GM10266 (cell line): ENCODE data around the gene MEI1.

Source experiments
- DNase-seq: peaks from one replicate; pipeline ENCODE4 v3.0.0; 2012; ENCODE audit errors: extremely low spot score
- CTCF ChIP-seq: IDR thresholded peaks from 2 replicates; pipeline ENCODE4 v1.5.1; 2012; ENCODE audit warnings: mild to moderate bottlenecking, low read depth; ENCODE audit not compliant: control insufficient read depth, insufficient read depth; ENCODE audit errors: missing control alignments

Gene MEI1

DNA sequence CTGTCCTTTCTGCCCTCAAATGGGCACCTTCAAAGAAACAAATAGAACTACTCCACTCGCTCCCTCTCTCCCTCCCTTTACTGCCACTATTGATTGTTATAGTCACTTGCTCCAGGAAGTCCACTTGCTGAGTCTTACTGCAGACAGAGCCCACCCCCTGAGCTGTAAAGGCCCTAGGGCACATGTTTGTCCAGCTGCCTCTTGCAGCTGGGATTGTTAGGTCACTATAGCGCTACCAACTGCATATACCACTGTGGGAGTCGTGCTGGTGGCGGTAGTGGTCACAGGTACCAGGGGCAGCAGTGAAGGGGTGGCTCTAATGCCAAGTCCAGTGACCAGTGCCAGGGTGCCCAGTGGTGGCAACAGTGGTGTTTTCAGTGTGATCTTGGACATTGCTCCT lies 129.2 kb downstream of the MEI1 start:
- no peak for DNase-seq
- TF ChIP-seq CTCF, result no peak

DNA sequence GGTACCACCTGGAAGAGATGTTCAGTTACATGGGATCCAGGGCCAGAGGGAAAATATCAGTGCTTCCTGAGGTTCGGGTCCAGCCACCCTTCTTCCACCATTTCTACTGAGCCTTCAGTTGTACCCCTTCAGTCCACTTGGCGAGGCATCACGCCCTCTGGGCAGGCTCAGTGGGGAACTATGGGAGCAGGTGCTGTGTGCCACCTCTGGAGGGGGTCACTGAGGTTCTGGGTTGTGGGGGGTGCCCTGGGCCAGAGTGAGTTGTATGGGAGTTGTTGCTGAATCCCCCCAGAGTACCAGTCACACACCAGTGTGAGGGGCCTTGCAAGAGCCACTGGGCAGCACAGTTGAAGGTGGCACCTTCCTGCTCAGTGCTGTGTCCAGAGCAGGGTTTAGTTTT lies 130.9 kb downstream of the MEI1 start:
- TF ChIP-seq CTCF, result no peak
- DNase-seq, result no peak

GRCh38 chr22:41831383-41831782 lies 132.1 kb downstream of the MEI1 start:
- TF ChIP-seq CTCF, result no peak
- DNase-seq, result no peak

DNA sequence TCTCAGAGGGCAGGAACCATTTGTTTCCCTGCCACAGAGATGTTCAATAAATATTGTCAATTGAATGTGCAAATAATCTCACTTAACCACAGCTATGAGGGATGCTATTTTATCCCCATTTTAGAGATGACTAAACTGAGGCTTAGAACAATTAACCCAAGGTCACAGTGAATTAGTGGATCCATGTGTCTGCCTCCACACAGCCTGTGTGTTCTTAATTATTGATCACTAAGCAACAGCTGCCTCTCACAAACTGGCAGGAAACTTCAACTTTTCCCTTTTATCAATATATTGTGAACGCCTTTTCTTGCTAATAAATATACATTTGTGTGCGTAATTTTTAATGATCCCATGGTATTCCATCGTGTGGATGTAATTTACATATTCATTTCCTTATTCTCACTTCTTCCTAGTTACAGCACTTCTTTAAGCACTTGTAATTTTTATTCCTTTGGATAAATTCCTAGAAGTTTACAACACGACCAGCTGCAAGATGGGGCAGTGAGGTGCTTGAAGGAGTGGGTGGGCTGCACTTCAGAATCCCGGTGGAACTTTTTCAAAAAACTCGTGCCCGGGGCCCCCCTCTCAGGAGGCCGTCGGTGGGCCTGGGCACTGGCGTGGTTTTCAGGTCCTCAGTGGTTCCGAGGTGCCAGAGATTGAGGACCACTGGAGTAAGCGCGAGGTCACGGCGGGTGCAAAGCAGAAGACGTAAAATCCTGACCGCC lies 132.7 kb downstream of the MEI1 start:
- no peak for DNase-seq

DNA sequence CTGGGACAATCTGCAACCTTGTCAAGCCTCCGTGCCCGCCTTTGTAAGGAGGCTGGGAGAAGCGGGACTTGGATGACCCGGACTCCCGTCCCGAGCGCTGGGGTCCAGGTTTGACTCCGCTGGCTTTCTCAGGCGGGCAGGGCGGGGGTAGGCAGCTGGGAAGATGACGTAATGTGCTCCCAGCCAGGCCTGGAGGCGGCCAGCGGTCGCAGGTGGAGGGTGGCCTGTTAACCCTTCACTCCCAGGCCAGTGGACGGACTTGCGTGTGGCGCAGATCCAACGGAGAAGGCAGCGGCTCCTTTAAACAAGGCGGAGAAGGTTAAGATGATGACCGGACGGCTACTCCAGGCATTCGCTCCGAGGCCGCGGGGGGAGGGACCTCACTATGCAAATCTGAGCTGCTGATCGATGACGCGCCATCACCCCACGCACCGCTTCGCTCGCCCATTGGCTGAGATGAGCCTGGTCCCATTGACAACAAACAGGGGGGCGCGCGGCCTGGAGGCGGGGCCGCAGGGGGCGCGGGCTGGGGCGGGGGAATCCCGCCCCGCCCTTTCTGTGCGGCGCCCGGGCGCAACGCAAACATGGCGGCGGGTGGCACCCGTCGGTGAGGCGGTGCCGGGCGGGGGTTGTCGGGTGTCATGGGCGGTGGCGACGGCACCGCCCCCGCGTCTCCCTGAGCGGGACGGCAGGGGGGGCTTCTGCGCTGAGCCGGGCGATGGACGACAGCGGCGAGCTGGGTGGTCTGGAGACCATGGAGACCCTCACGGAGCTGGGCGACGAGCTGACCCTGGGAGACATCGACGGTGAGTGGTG lies 133.5 kb downstream of the MEI1 start, which contains the start of gene SREBF2:
TSS of gene SREBF2 (plus strand) at position 553 of the 816 bp plus-strand sequence. CDS start at position 719, 166 bp downstream.
- TF ChIP-seq CTCF, result no peak
- DNase-seq, result peak; percentile 98

More for the DNA sequence above, 132.7 kb downstream of the MEI1 start:
- no peak for TF ChIP-seq CTCF

- DNase-seq, result peak; percentile 58
- TF ChIP-seq CTCF, result no peak
These were observed 134.2 kb downstream of the MEI1 start for GRCh38 chr22:41833369-41834004.
